NCI-H146 treated with DMSO at 0.1 percent for 48 hours (cell line): ENCODE measurements around the gene KNTC1.
"Not testable (repeated sequence)": the region's sequence is repeated elsewhere in the genome, so short reads cannot be mapped to it uniquely, and the experiment has no call there.

Source experiments
- DNase-seq: peaks from one replicate; lab custom pipeline; 2025; ENCODE audit not compliant: unreplicated experiment; lab: John Stamatoyannopoulos, UW

The KNTC1 gene, protein sequence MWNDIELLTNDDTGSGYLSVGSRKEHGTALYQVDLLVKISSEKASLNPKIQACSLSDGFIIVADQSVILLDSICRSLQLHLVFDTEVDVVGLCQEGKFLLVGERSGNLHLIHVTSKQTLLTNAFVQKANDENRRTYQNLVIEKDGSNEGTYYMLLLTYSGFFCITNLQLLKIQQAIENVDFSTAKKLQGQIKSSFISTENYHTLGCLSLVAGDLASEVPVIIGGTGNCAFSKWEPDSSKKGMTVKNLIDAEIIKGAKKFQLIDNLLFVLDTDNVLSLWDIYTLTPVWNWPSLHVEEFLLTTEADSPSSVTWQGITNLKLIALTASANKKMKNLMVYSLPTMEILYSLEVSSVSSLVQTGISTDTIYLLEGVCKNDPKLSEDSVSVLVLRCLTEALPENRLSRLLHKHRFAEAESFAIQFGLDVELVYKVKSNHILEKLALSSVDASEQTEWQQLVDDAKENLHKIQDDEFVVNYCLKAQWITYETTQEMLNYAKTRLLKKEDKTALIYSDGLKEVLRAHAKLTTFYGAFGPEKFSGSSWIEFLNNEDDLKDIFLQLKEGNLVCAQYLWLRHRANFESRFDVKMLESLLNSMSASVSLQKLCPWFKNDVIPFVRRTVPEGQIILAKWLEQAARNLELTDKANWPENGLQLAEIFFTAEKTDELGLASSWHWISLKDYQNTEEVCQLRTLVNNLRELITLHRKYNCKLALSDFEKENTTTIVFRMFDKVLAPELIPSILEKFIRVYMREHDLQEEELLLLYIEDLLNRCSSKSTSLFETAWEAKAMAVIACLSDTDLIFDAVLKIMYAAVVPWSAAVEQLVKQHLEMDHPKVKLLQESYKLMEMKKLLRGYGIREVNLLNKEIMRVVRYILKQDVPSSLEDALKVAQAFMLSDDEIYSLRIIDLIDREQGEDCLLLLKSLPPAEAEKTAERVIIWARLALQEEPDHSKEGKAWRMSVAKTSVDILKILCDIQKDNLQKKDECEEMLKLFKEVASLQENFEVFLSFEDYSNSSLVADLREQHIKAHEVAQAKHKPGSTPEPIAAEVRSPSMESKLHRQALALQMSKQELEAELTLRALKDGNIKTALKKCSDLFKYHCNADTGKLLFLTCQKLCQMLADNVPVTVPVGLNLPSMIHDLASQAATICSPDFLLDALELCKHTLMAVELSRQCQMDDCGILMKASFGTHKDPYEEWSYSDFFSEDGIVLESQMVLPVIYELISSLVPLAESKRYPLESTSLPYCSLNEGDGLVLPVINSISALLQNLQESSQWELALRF (N-terminal part only)

DNA sequence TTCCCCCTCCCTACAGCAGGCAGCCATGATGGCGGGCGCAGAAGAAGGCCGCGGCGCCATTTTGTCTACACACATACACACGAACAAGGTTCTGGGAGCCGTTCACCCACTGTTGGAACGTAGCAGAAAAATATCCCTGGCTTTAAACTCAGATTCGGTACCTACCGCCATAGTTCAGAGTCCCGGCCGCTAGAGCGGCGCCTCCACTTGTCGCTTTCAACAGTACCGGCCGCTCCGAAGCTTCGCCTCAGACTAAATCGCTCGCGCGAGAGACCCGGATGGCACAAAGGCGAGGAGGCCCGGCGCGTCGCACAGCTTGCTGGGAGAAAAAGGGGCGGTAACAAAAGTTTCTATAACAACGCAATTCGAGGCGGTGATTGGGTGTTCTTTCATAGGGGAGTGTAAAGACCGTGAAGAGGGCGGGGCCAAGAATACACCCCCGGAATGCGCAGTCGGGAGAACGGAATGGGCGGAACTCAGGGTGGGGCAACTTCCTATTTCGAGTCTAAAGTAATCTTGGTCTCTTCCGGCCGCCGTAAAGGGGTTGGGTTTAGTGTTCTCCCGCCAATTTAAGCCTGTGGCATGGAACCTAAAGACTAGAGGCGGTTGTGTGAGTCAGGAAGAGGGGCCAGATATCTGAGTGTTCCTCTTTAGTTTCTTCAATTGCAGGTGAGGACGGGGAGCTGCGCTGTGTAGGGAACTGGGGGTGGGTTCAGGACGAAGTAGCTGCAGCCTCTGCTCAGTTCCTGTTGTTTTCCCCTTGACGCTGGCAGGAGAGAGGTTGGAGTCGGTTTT, at the start of gene KNTC1, which contains the start of gene RSRC2:
Gene KNTC1, plus strand, starts transcription at position 567 of the 795 bp plus-strand sequence. CDS start 2,815 bp downstream, outside the sequence.
Gene RSRC2, minus strand, starts transcription at position 254 of the 795 bp plus-strand sequence. Its CDS starts 83 bp downstream, at position 171.
- peak; percentile 99 for DNase-seq

DNA sequence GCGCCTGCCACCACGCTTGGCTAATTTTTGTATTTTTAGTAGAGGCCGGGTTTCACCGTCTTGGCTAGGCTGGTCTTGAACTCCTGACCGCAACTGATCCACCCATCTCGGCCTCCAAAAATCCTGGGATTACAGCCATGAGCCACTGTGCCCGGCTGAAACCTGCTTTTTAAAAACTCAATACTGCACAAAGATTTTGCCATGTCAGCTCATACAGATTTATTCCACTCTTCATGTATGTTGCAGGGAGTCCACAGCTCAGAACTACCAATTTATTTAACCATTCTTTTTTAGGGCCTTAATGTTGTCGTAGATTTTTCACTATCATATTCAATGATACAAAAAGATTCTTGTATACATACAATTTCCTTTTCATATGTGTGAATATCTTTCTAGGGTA, 46.3 kb upstream of the KNTC1 start:
- no peak for DNase-seq

DNA sequence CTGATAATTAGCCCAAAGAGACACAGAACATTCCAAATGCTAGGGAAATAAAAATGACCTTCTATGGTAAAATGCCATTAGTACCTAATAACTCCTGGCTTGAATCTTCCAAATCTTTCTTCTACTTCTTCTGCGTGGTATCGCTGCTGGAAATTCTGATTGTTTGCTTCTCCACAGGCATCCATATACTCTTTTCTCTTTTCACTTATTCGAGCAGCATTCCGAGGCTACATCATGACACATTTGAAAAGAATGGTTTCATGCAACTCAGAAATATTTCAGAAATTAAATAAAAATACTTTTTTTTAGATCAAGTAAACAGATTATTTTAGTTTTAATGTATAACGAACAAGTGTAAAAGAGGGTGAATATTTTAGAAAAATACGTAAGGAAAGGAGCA, 45.2 kb upstream of the KNTC1 start:
- no peak for DNase-seq

DNA sequence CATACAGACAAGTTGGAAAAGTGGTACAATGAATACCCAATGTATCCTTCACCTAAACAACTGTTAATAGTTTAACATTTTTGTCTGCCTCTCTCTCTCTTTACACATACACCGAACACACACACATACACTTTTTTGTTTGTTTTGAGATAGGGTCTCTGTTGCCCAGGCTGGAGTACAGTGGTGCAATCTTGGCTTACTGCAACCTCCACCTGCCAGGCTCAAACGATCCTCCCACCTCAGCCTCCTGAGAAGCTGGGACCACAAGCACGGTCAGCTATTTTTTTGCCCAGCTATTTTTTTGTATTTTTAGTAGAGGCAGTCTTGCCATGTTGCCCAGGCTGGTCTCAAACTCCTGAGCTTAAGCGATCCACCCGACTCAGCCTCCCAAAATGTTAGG, 43.1 kb upstream of the KNTC1 start:
- DNase-seq: no peak

DNA sequence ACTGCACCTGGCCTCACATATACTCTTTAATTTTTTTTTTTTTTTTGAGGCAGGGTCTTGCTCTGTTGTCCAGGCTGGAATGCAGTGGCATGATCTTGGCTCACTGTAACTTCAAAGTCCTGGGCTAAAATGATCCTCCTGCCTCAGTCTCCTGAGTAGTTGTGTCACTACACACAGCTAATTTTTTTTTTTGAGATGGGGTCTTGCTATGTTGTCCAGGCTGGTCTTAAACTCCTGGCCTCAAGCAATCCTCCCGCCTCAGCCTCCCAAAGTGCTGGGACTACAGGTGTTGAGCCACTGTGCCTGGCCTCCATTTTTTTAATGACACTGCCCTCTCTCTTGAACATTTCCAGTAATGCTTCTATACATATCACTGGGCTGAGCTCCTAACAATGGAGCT, 42.7 kb upstream of the KNTC1 start:
- DNase-seq: not testable (repeated sequence)

DNA sequence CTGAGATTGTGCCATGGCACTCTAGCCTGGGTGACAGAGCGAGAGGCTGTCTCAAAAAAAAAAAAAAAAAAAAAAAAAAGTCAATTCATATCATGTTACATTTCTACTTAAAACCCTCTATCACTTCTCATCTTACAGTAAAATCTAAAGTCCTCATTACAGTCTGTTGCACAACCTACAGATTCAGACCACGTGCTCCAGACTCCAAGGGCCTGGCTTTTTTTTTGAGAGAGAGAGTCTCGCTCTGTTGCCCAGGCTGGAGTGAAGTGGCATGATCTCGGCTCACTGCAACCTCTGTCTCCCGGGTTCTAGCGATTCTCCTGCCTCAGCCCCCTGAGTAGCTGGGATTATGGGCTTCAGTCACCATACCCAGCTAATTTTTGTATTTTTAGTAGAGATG, 40.7 kb upstream of the KNTC1 start:
- not testable (repeated sequence) for DNase-seq

DNA sequence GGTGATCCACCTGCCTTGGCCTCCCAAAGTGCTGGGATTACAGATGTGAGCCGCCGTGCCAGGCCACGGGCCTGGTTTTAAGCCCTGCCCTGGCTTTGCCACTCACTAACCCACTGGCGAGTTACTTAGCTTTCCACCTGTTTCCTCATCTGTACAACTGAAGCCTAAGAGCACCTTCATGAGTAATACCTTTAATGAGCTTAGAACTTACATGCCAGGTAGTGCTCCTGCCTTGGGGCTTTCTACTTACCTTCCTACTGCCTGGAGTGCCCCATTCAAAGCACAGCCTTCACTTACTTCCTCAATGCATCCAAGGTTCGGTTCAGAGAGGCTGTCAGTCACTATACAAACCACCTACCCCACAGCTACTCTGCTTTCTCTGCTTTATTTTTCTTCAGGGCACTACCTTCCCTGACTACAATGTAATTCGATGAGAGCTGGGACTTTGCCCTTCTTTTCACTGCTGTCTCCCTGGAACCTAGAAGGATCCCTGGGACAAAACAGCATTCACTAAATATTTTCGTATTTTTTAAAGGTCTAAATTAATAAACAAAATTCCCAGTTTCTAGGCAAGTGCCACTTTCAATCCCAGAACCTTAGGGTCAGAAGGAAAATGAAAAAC, 40.1 kb upstream of the KNTC1 start:
- DNase-seq: no peak

DNA sequence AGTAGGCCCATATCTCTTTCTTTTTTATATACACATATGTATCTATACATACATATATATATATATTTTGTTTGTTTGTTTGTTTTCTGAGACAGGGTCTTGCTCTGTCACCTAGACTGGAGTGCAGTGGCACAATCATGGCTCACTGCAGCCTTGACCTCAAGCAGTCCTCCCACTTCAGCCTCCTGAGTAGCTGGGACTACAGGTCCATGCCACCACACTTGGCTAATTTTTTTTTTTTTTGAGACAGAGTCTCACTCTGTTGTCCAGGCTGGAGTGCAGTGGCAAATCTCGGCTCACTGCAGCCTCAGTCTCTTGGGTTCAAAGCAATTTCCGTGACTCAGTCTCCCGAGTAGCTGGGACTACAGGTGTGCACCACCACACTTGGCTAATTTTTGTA, 39.2 kb upstream of the KNTC1 start:
- DNase-seq: not testable (repeated sequence)

DNA sequence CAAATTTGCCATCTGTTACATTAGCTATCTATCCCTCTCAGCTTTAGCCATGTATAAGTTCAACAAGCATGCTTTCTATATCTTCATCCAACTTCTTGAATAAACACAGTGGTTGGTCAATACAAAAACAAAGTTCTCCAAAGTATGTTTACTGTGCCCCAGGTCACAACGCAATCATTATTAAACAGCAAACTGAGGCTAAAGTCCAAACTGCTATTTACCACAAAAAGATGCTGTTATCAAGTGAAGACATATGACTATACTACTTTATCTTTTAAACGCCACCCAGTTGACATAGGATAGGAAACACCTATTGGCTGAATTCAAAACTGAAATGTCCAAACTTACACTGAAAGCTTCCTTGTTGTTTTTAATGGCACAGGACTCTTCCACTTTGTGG, 38.0 kb upstream of the KNTC1 start:
- DNase-seq: no peak

DNA sequence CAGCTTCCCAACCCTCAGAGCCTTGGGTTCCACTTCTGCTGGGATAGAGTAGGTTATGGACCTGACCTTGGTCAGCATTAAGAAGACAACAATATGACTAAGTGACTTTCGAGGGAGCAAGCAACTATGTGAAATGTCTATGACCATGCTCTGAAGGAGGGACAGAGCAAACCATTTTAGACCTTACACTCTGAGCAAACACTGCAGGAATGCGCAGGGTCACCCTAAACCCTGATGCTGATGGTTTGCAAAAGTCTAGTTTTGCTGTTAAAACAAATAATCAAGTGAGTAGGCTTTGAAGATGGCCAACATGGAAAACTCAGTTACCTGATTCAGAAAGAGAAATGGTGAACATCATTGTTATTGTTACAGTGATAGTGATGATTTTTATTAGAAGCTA, 35.1 kb upstream of the KNTC1 start:
- no peak for DNase-seq

DNA sequence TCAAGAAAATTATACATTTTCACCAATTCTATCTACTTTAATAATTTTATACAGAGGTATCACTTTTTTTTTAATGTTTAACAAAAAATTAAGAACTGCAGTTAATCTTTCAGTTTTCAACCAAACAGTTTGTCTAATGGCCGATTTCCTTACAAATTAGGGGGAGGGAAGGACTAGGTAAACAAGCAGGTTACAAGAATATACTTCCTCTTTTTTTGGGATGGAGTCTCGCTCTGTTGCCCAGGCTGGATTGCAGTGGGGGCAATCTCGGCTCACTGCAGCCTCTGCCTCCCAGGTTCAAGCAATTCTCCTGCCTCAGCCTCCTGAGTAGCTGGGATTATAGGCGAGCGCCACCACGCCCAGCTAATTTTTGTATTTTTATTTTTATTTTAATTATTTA, 33.8 kb upstream of the KNTC1 start:
- DNase-seq: not testable (repeated sequence)

DNA sequence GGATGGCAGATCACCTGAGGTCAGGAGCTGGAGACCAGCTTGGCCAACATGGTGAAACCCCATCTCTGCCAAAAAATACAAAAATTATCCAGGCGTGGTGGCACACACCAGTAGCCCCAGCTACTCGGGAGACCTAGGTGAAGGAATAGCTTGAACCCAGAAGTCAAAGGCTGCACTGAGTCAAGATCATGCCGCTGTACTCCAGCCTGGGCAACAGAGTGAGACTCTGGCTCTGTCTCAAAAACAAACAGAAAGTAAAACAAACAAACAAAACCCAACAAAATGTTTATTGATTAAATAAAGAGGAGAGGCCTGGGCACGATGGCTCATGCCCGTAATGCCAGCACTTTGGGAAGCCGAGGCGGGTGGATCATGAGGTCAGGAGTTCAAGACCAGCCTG, 31.8 kb upstream of the KNTC1 start:
- no peak for DNase-seq

DNA sequence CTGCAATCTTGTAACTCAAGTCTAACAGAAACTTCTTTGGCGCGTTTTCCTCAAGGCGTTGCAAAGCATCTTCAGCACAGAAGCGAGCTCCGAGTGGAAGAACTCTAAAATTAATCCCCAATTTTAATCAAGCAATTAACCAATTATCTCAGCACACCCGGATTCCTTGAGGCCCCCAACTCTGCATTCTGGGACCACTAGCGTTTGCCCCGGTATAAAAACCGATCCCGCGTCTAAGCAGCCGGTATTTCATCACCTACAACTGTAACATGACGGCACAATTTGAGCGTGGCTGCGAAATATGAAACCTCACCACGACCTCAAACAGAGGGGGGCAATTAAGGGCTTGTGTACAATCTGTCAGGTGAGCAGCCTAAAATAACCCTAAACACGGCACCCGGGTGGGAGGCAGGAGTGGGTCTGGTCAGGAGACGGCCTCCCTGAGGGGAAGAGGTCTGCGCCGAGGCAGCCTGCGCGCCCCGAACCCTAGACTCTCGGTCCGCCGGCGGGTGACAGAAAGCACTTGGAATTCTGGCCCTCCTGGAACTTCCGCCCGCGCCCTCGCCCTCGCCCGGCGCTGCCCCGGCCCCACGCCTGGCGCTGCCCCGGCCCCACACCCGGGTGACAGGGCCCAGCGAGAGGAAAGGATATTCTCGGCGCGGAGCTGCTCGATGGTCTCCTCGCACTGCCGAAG, 26.9 kb upstream of the KNTC1 start:
- DNase-seq: peak; percentile 42

DNA sequence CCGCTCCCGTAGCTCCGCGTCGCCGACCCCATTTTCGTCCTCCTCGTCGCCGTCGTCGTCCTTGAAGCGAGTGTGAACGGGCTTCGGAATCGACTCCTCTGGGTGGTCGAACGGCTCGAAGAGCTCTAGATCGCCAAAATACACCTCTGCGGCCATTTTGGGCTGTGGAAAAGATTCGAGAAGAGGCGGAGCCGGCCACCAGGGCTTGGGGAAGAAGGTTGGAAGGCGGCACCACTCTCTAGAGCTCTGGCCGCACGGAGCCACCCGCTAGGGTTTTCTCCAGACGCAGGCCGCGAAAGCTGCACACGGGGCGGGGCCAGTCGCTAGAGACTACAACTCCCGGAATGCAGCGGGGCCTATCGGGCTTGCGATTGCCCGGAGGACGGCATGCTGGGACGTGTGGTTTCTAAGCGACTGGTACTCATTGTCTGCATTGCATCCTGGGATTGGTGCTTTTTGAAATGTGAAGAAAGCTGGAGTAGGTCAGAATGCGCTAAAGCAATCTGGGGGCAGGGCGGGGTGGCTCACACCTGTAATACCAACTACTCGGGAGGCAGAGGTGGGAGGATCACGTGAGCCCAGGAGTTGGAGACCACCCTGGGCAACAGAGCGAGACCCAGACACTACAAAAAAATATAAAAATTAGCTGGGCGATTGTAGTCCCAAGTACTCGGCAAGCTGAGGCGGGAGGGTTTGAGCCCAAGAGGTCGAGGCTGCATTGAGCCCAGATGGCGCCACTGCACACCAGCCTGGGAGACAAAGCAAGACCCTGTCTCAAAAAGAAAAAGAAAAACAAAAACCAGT, 26.2 kb upstream of the KNTC1 start, which contains the start of gene ZCCHC8:
Gene ZCCHC8, minus strand, starts transcription at position 248 of the 804 bp plus-strand sequence. Its CDS starts 92 bp downstream, at position 156.
- DNase-seq: peak; percentile 97

DNA sequence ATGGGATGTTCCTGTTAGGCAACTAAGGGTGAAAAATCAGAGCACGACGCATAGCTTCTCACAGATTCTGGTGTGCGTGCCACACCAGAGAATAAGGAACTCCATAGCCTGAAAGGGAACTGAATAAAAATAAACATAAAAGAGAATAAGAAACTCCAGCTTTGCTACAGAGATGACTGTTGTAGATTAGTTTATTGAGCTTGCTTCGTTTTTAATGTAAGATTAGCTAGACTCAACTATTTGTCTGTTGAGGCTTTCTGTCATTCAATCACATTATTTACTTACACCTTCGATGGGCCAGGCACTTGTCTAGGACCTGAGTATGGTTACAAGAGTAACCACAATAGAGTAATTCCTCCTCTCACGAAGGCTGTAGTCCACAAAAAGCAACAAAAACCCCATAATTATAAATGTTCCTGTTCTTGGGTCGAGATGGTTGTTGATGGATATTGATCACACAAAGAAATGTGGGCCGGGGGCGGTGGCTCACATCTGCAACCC, 25.5 kb upstream of the KNTC1 start:
- DNase-seq: no peak

DNA sequence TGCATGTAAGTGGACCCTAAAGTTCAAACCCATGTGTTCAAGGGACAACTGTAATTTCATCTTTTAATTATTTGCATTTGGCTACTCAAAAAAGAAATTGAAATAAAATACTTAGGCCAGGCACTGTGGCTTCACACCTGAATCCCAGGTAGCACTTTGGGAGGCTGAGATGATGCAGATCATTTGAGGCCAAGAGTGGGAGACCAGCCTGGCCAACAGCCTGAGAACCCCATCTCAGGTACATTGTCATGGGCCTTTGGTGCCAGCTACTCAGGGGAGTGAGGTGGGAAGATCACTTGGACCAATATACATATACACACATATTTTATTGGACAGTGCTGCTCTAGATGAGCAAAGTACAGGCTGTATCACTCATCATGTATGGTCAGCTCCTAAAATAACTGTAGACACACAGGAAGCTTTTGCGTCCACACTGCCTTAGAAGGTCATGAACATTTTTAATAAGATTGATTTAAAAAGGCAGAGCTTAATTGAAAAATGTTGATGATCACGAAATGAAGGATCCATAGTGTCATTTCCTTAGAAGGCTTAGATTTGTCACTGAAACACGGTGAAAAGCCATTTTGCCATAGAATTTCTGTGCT, 23.8 kb upstream of the KNTC1 start:
- DNase-seq: no peak

DNA sequence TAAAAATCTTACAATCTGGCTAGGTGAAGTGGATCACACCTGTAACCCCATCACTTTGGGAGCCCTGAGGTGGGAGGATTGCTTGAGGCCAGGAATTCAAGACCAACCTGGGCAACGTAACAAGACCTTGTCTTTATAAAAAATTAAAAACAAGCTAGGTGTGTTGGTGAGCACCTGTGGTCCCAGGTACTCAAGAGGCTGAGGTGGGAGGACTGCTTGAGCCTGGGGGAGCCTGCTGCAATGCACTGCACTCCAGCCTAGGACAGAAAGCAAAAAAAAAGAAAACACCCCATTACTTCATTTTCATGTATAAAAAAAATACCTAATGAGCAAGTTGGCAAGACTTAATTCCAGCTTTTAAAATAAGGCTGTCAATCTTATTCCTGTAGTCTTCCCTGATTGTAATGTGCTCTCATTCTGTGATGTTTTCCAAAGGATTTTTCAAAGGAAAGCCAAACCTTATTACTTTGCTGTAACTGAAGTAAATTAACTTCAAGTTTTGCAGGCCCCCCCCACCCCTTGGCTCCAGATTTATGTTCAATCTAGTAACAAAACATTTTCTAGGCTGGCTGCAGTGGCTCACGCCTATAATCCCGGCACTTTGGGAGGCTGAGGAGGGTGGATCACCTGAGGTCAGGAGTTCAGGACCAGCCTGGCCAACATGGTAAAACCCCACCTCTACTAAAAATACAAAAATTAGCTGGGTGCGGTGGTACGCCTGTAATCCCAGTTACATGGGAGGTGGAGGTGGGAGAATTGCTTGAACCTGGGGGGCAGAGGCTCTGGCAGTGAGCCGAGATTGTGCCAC, 23.1 kb upstream of the KNTC1 start:
- no peak for DNase-seq
